Posterior cingulate gyrus (tissue), 11 donors: ENCODE results near the gene OR4K17.
"Not testable (repeated sequence)": the region's sequence is repeated elsewhere in the genome, so short reads cannot be mapped to it uniquely, and the experiment has no call there.

Source experiments
- DNase-seq, 10 donors: peaks; one replicate each; pipeline versions ENCODE4 v3.0.0 to v3.0.0-alpha.2; 2020 to 2021; ENCODE audit warnings: mixed read lengths in 3 of 10
- intact Hi-C: fragments of 100-400 bp; cut with DNase I; formaldehyde crosslinking; loops from one replicate; pipeline ENCODE4 v1.15.1; 2023

The OR4K17 gene, protein sequence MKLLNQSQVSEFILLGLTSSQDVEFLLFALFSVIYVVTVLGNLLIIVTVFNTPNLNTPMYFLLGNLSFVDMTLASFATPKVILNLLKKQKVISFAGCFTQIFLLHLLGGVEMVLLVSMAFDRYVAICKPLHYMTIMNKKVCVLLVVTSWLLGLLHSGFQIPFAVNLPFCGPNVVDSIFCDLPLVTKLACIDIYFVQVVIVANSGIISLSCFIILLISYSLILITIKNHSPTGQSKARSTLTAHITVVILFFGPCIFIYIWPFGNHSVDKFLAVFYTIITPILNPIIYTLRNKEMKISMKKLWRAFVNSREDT

GRCh38 chr14:20110438-20110837 is at the start of gene OR4K17:
Gene OR4K17 (plus strand): TSS chr14:20110739. CDS start chr14:20117500, 6,761 bp downstream.
- intact Hi-C loops = no loop called here
- DNase-seq = no peak

DNA sequence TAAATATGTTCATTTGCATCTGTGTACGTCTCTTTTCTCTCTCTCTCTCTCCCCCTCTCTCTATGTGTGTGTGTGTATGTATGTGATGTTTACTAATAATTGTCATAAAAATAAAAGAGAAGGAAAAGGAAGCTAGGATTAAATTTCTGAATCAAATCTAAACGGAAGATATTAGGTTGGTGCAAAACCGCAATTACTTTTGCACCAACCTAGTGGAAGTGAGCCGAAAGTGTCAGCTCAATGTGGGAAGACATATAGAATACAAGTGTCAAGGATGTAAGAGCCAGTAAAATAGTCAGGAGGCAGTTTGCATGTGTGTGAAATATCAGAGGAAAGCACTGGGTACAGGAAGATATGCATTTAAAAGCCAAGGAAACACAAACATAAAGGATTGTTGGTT is 18.5 kb upstream of the OR4K17 start:
- intact Hi-C loops = no loop called here

GRCh38 chr14:20093442-20093841 is 17.1 kb upstream of the OR4K17 start:
- intact Hi-C loops = no loop called here
- DNase-seq = no peak

More for the DNA sequence above, 18.5 kb upstream of the OR4K17 start:
- no peak for DNase-seq

DNA sequence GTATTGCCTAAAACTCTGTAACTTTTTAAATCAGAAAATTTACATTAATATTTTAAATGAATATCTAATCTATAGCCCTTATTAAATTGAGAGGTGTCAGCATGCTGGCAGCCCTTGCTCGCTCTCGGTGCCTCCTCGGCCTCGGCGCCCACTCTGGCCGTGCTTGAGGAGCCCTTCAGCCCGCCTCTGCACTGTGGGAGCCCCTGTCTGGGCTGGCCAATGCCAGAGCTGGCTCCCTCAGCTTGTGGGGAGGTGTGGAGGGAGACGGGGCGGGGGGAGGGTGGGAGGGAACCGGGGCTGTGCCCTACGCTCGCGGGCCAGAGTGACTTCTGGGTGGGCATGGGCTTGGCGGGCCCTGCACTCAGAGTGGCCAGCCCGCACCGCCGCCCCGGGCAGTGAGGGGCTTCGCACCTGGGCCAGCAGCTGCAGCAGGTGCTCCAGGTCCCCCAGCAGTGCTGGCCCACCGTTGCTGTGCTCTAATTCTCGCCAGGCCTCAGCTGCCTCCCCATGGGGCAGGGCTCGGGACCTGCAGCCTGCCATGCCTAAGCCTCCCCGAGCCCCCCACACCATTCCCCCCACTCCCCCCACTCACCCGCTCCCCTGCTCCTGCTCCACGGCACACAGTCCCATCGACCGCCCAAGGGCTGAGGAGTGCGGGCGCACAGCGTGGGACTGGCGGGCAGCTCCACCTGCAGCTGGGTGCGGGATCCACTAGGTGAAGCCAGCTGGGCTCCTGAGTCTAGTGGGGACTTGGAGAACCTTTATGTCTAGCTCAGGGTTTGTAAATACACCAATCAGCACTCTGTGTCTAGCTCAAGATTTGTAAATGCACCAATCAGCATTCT is 11.4 kb upstream of the OR4K17 start:
- intact Hi-C loops = not testable (repeated sequence)
- peak in 3 of 10 donors; percentile 43 to 77 (median 62) for DNase-seq

GRCh38 chr14:20112321-20112720 is 1.8 kb downstream of the OR4K17 start:
- intact Hi-C loops = no loop called here

GRCh38 chr14:20116748-20117147 is 6.2 kb downstream of the OR4K17 start:
- DNase-seq = no peak
- intact Hi-C loops = no loop called here

More at GRCh38 chr14:20112321-20112720, 1.8 kb downstream of the OR4K17 start:
- DNase-seq = no peak

- intact Hi-C loops = no loop called here
- no peak for DNase-seq
Measured at GRCh38 chr14:20118795-20119194, 8.3 kb downstream of the OR4K17 start.

DNA sequence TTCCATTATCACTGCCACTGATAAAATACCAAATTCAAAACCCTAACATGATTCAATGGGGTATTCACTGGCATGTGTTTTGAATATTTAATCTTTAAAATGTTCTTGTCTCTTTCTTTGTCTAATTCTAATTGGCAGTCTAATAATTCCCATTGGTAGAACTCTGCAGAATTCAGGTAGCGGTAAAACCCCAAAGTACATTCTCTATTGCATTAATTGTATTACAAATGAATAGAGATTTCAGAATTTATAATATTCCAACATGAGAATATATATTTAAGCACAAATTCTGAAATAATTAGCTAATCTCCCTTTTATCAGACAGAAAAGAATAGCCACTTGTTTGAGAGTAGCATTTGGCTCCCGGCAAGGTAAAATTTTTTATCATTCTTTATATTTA is 28.0 kb downstream of the OR4K17 start, which contains the start of gene OR4N5:
OR4N5 (plus strand) TSS at position 301 of the 400 bp plus-strand sequence. CDS start 4,916 bp downstream, outside the sequence.
- intact Hi-C loops = no loop called here
- no peak for DNase-seq

DNA sequence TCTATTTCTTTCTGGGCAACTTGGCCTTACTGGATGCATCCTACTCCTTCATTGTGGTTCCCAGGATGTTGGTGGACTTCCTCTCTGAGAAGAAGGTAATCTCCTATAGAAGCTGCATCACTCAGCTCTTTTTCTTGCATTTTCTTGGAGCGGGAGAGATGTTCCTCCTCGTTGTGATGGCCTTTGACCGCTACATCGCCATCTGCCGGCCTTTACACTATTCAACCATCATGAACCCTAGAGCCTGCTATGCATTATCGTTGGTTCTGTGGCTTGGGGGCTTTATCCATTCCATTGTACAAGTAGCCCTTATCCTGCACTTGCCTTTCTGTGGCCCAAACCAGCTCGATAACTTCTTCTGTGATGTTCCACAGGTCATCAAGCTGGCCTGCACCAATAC is 33.4 kb downstream of the OR4K17 start:
- no peak for DNase-seq
- intact Hi-C loops = no loop called here

DNA sequence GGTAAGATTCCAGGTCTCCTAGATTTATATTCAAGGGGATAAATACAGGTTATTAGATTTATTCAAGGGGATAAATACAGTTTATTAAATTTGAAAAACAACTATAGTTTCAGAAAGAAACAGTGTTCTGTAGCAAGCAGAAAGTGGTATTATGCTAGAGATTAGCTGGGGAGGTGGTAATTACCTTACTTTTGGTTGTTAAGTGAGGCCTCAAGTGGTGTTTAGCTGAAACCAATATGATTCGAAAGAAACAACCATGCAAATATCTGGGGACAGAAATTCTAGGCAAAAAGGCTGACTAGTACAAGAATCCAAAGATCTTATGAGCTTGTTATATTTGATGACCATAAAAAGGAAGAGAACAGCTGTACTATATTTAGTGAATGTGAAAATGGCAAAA is 34.3 kb downstream of the OR4K17 start:
- intact Hi-C loops = no loop called here
- DNase-seq = no peak

DNA sequence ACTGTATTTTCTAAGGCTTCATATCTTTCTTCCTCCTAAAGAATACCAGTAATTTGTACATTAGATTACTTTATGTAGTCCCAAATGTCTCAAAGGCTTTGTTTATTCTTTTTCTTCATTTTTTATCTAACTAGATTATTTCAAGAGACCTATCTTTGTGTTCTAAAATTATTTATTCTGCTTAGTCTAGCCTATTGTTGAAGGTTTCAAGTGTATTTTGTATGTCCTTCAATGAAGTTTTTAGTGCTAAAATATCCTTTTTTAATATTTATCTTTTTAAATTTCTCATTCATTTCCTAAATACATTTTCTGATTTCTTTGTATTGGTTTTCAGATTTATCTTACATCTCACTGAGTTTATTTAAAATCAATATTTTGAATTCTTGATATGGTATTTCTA is 53.9 kb downstream of the OR4K17 start:
- no peak for DNase-seq

DNA sequence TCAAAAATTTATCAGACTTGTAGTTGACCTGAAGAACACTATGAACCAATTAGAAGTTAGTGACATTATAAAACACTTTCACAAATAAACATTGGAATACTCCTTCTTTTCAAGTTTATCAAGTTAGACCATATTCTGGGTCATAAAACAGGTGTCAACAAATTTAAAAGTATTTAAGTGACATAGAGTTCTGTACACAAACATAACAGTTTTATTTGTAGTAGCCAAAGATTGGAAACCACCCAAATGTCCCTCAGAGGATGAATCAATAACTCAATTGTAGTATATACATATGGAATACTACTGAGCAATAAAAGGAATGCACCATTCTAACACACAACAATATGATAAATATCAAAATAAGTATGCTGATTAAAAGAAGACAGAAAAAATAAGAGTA is 56.6 kb downstream of the OR4K17 start:
- DNase-seq = no peak
- intact Hi-C loops = no loop called here

More for the DNA sequence above, 53.9 kb downstream of the OR4K17 start:
- intact Hi-C loops = no loop called here

- intact Hi-C loops, DNase-seq: not testable (repeated sequence)
Measured at GRCh38 chr14:20169852-20170251, 59.3 kb downstream of the OR4K17 start.
